Gastroesophageal sphincter (tissue), 3 donors: Measurements from ENCODE around the gene ARPC5L.

Experiments
- POLR2AphosphoS5 ChIP-seq: sonication (generic); formaldehyde crosslinking; IDR thresholded peaks from one replicate; pipeline ENCODE4 v1.6.1; 2017; ENCODE audit warnings: antibody characterized with exemption
- TF ChIP-seq, protein P1 (sequence below), 4 experiments: fragments of 200-600 bp in 2 of 4; fragments of 450-650 bp in 2 of 4; sonication (generic) in 1 of 4; IDR thresholded peaks; one replicate each; pipeline ENCODE4 v1.5.1; 2017 to 2019; ENCODE audit warnings: antibody characterized with exemption in 4 of 4, mild to moderate bottlenecking in 2 of 4, moderate library complexity in 2 of 4

GRCh38 chr9:124858330-124859046, 3.4 kb upstream of the ARPC5L start:
- TF ChIP-seq, protein P1, sequence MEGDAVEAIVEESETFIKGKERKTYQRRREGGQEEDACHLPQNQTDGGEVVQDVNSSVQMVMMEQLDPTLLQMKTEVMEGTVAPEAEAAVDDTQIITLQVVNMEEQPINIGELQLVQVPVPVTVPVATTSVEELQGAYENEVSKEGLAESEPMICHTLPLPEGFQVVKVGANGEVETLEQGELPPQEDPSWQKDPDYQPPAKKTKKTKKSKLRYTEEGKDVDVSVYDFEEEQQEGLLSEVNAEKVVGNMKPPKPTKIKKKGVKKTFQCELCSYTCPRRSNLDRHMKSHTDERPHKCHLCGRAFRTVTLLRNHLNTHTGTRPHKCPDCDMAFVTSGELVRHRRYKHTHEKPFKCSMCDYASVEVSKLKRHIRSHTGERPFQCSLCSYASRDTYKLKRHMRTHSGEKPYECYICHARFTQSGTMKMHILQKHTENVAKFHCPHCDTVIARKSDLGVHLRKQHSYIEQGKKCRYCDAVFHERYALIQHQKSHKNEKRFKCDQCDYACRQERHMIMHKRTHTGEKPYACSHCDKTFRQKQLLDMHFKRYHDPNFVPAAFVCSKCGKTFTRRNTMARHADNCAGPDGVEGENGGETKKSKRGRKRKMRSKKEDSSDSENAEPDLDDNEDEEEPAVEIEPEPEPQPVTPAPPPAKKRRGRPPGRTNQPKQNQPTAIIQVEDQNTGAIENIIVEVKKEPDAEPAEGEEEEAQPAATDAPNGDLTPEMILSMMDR (IDR thresholded peaks at IDR 0.05), result no peak
- TF ChIP-seq POLR2AphosphoS5, result no peak
